HG03439 (cell line): Measurements from ENCODE around the gene STUB1.

Experiments
- ATAC-seq: cut with Tn5 transposase; IDR thresholded peaks from one replicate; pipeline ENCODE4 v1.9.1; 2021; ENCODE audit warnings: mild to moderate bottlenecking, moderate library complexity; ENCODE audit not compliant: unreplicated experiment

The STUB1 gene

DNA sequence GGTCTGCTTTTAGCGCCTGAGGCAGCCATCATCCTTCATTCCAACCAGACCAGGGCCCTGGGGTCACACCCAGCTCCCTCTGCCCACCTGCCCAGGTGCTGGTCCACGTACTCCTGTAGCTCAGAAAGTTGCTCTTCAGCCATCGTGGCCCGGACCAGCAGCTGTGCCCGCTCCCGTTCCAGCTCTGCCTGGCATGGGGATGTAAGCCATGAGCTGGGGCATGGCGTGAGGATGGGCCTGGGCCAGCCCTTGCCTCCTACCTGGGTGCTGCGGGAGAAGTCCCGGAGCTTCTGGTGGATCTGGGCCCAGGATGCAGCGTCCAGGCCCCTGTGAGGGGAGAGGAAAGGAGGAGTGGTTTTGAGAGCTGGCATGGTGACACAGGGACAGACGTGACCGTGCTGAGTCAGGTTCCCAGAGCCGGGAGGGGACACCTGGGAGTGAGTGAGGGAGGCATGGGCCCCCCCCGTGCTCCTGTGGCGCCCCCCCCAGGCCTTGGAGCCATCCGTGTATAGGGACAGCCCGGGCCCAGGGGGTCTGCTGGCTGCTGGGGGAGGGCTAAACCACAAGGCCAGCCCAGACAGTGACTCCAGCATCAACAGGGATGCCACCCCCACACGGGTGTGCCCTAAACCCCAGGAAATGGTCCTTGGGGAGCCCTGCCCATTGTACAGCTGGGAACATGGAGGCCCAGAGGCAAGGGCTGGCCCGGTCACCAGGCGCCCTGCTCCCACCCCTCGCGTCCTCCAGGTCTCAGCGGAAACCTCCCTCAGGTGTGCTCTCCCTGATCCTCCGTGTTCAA is 42.8 kb downstream of the STUB1 start:
- ATAC-seq = no peak

- ATAC-seq = no peak
Measured at GRCh38 chr16:723695-724094, 43.5 kb downstream of the STUB1 start.

DNA sequence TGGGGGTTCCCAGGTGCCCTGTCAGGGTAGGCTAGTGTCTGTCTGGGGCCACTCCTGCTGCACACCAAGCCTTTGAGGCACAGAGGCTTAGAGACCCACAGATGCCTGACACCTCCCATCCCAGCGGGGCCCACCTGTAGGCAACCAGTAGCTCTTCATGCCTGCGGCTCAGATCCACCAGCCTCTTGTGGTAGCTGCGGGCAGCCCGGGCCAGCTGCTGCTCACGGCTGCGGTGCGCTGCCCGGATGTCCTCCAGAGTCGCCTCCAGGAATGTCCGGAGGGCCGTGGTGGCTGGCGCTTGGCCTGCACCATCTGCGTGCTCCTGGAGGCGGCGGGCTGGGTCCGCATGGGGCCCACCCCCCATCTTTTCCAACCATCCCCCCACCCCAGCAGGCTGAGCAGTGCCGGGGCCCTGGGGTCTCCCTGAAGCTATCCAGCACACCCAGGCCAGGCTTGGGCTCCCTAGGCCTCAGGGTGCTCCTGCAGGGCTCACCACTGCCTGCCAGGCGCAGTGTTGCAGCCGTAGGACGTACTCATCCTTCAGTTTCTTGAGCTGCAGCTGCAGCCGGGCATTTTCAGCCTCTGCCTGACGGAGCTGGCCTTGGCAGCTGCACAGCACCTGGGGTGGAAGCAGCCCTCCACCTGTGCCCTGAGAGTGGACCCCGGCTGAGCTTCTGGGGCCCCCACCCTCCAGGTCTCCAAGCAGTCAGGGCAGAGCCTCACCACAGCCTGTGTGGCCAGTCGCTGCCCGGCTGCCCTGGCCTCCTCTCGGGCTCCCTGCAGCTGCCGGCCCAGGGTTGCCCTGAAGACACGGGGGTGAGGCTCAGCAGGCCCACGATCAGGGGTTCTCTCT is 44.2 kb downstream of the STUB1 start:
- no peak for ATAC-seq

DNA sequence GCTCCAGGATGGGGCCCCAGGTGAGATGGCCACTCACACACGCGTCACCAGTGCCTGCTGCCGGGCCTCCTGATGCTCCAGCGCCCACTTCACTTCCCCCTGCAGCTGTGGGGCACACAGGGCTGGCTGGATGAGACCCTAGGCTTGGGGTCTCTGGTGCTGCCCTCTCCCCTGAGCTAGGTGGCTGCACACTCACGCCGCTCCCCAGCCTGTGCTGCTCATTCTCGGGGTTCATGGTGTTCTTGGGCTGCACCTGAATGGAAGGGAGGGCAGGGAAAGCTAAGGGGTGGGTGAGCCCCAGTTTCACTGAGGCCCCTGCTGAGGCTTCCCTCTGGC is 44.8 kb downstream of the STUB1 start:
- ATAC-seq = no peak

GRCh38 chr16:725463-726187 is 45.4 kb downstream of the STUB1 start:
- ATAC-seq = no peak

DNA sequence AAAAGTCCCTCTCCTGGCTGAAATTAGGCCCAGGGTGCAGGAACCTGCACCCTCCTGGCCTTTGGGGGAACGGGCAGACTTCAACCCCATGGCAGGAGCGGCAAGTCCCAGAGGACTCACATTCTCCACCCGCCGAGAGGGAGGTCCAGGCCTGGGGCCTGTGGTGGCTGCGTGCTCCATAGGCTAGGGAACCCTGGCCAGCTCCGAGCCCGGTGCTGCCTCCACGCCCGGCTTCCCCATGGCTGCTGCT is 45.9 kb downstream of the STUB1 start:
- ATAC-seq = no peak

GRCh38 chr16:726438-727290 is 46.5 kb downstream of the STUB1 start, which contains the start of the genes CCDC78 and HAGHL:
TSS of gene CCDC78 (minus strand) at chr16:726443. CDS start at chr16:726367, 76 bp downstream.
TSS of gene HAGHL (plus strand) at chr16:727106. CDS start at chr16:727510, 404 bp downstream.
- ATAC-seq = no peak

- no peak for ATAC-seq
Measured at GRCh38 chr16:727291-727977, 47.2 kb downstream of the STUB1 start.

DNA sequence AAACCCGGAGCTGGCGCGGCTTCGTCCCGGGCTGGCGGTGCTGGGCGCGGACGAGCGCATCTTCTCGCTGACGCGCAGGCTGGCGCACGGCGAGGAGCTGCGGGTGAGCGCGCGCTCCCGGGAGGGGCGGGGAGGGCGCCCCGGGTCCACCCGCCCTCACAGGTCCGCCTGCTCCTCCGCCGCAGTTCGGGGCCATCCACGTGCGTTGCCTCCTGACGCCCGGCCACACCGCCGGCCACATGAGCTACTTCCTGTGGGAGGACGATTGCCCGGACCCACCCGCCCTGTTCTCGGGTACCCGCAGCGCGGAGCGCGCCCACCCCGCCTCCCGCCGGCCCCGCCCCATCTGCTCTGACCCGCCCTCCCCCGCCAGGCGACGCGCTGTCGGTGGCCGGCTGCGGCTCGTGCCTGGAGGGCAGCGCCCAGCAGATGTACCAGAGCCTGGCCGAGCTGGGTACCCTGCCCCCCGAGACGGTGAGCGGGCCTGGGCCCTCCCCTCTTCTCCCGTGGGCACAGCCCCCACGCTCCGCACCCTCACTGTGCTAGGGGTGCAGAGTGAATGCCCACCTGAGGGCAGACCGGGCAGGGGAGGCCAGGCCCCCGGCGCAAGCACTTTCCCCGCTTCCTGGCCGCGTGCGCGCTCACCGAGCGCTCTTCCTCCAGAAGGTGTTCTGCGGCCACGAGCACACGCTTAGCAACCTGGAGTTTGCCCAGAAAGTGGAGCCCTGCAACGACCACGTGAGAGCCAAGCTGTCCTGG is 48.1 kb downstream of the STUB1 start:
- no peak for ATAC-seq

DNA sequence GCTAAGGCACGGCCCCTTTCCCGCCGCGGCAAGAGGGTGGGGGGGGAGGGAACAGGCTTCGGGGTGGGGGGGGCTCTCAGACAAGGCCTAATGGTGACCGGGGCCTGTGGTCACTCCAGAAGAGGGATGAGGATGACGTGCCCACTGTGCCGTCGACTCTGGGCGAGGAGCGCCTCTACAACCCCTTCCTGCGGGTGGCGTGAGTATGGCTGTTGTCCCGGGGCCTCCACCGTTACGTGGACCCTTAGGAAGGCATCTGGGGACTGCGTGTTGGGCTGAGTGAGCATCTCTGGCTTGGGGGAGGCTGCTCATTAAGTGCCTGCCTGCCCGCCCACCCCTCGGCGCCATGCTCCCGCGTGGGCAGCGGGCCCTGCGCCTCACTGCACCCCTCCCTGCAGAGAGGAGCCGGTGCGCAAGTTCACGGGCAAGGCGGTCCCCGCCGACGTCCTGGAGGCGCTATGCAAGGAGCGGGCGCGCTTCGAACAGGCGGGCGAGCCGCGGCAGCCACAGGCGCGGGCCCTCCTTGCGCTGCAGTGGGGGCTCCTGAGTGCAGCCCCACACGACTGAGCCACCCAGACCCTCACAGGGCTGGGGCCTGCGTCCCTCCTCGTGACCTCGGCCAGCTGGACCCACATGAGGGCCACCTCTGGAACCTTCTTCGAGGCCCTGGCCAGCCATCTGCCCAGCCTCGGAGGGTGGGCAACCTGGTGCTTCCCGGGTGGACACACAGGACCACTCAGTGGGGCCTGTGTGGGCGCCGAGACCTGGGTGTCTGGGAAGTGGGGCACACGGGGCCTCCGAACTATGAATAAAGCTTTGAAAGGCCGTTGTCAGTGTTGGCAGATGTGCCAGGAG is 48.9 kb downstream of the STUB1 start:
- ATAC-seq = no peak

- no peak for ATAC-seq
Measured at GRCh38 chr16:729768-730665, 49.8 kb downstream of the STUB1 start.

DNA sequence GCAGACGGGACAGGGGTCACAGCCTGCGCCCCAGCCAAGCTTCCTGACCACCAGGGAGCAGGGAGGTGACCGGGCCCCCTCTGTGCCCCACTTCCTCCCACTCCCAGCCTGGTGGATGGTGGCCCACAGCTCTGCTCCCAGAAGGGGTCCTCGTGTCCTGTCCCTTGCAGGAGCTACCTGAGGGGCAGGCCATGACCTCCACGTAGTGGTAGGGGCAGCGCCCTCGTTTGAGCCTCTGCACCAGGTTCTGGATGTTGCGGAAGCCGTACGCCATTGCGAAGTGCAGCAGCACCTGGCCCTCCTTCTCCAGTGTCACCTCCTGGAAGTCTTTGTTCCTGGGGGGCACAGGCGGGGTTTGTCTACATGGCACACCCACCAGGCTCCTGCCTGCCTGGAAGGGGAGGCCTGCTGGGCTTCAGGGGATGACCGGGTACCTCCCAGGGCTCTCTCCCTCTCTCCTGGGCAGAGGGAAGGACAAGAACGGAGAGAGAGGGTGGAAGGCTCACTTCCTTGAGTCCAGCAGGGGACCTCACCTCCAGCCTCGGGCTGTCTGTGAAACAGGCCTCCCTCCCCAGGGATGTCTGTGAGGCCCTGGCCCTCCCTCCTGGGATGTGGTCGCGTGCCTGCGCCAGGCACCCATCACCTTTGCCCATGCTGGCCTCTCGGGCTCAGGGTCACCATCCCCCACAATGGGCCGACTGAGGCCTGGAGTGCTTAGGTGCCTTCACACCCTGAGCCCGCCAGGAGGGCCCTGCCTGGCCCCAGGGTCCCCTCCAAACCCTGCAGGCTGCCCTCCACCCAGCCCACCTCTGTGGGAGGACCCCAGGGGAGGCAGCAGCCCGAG is 50.7 kb downstream of the STUB1 start:
- no peak for ATAC-seq

GRCh38 chr16:732332-732731 is 52.1 kb downstream of the STUB1 start:
- ATAC-seq = no peak
